Measurements from ENCODE around the gene GLUL. TPM values are rescaled to one million over a fixed set of nuclear protein-coding genes. Genes with fewer than 3 reads are reported as not detected.

GLUL gene
- total RNA-seq, 2 donors from 2014 or later = 538 to 1,389 TPM

GRCh38 chr1:182332261-182333060 lies 59.1 kb downstream of the GLUL start:
- Histone ChIP-seq H3K27me3 (replicated peaks; ENCODE audit: insufficient read depth) (no peaks in the 10 kb centered on the region), H3K4me3 (no peak overlapping the region), H3K36me3 (no peaks in the 10 kb centered on the region), H3K9me3 (no peaks in the 10 kb centered on the region), H3K27ac (no peak overlapping the region), H3K4me1 (replicated peaks) (no peaks in the 10 kb centered on the region)
- DNase-seq (ENCODE audit: low spot score) = no peak
- whole genome bisulfite sequencing = 83% methylated on average over 13 of the region's 13 CpGs
- TF ChIP-seq POLR2A (IDR thresholded peaks at IDR 0.05) = no peak
- TF ChIP-seq CTCF (IDR thresholded peaks at IDR 0.05) = no peak
- TF ChIP-seq POLR2AphosphoS5 (IDR thresholded peaks at IDR 0.05) = no peak
- intact Hi-C loops (cut with DNase I) = no loop called here

Other genes starting within 250 kb of the GLUL start
- gene TEDDM1, start 8.9 kb upstream of the GLUL start, total RNA-seq = not detected
- 1 to 10 TPM in 1 of 2 donors, not detected in 1; 1.2 TPM for gene RGSL1, start 58.4 kb upstream of the GLUL start, total RNA-seq
- 10 to 100 TPM in 1 of 2 donors, 1 to 10 TPM in 1; 7.6 to 10.7 TPM for gene RNASEL, start 197.5 kb upstream of the GLUL start, total RNA-seq
- 1 to 10 TPM; 1.5 to 1.9 TPM for gene RGS16, start 212.6 kb upstream of the GLUL start, total RNA-seq